ENCODE data around the gene ANKZF1. TPM values are rescaled to one million over a fixed set of nuclear protein-coding genes. Genes with fewer than 3 reads are reported as not detected.
"Not testable (repeated sequence)": the region's sequence is repeated elsewhere in the genome, so short reads cannot be mapped to it uniquely, and the experiment has no call there.

Gene ANKZF1, protein sequence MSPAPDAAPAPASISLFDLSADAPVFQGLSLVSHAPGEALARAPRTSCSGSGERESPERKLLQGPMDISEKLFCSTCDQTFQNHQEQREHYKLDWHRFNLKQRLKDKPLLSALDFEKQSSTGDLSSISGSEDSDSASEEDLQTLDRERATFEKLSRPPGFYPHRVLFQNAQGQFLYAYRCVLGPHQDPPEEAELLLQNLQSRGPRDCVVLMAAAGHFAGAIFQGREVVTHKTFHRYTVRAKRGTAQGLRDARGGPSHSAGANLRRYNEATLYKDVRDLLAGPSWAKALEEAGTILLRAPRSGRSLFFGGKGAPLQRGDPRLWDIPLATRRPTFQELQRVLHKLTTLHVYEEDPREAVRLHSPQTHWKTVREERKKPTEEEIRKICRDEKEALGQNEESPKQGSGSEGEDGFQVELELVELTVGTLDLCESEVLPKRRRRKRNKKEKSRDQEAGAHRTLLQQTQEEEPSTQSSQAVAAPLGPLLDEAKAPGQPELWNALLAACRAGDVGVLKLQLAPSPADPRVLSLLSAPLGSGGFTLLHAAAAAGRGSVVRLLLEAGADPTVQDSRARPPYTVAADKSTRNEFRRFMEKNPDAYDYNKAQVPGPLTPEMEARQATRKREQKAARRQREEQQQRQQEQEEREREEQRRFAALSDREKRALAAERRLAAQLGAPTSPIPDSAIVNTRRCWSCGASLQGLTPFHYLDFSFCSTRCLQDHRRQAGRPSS
- total RNA-seq, result 91.4 and 91.9 TPM in 2 replicates

GRCh38 chr2:219229305-219230058, at the start of gene ANKZF1, which contains the start of gene ATG9A:
TSS of gene ANKZF1 (plus strand) at chr2:219229806. CDS start at chr2:219230258, 452 bp downstream.
TSS of gene ATG9A (minus strand) at chr2:219229636. CDS start at chr2:219228024, 1,612 bp downstream.
- intact Hi-C loops (cut with micrococcal nuclease), result loop anchor here (1.0 to 5.0 kb wide), 14 partner anchors 10 to 1012 kb away; partner anchors contain the start of genes AAMP, ARPC2, CHPF and DNAJB2

DNA sequence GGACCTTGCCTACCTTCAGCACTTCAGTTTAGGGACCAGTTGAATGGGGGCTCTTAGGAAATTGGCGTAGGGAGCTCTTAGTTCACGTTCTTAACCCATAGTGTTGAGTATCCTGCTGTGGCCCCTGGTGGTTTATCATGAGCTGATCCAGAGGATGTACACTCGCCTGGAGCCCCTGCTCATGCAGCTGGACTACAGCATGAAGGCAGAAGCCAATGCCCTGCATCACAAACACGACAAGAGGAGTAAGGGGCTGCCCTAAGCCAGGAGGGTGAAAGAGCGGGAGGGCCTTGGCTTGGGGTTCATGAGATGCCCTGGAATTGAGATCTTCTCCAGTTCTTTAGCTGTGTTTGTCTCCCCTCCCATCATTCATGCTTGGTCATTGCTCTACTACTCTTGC, 48.6 kb upstream of the ANKZF1 start:
- intact Hi-C loops (cut with micrococcal nuclease), result no loop called here

DNA sequence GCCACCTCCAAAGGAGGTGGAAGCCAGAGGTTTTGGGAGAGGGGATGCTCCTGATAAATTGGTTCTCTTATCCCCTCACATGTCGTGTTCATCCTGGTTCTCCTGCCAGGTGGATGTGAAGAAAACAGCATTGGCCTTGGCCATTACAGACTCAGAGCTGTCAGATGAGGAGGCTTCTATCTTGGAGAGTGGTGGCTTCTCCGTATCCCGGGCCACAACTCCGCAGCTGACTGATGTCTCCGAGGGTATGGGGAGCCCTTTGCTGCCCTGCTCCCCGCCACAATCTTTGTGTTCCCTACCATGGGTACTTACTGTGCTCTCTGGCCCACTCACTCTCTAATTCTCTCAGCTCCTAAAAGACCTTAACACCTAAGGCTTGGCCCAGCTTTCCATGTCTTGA, 48.1 kb upstream of the ANKZF1 start:
- intact Hi-C loops (cut with micrococcal nuclease), result no loop called here

DNA sequence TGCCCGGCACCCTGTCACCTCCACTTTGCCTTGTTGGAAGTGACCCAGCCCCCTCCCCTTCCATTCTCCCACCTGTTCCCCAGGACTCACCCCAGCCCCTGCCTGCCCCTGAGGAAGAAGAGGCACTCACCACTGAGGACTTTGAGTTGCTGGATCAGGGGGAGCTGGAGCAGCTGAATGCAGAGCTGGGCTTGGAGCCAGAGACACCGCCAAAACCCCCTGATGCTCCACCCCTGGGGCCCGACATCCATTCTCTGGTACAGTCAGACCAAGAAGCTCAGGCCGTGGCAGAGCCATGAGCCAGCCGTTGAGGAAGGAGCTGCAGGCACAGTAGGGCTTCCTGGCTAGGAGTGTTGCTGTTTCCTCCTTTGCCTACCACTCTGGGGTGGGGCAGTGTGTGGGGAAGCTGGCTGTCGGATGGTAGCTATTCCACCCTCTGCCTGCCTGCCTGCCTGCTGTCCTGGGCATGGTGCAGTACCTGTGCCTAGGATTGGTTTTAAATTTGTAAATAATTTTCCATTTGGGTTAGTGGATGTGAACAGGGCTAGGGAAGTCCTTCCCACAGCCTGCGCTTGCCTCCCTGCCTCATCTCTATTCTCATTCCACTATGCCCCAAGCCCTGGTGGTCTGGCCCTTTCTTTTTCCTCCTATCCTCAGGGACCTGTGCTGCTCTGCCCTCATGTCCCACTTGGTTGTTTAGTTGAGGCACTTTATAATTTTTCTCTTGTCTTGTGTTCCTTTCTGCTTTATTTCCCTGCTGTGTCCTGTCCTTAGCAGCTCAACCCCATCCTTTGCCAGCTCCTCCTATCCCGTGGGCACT, 47.1 kb upstream of the ANKZF1 start:
- intact Hi-C loops (cut with micrococcal nuclease), result no loop called here

- intact Hi-C loops (cut with micrococcal nuclease), result no loop called here
Observed at GRCh38 chr2:219183151-219183772, 46.3 kb upstream of the ANKZF1 start.

- intact Hi-C loops (cut with micrococcal nuclease), result no loop called here
Observed at GRCh38 chr2:219184121-219184520, 45.5 kb upstream of the ANKZF1 start.

- intact Hi-C loops (cut with micrococcal nuclease), result no loop called here
Observed at GRCh38 chr2:219186754-219187456, 42.7 kb upstream of the ANKZF1 start.

GRCh38 chr2:219197388-219197787, 32.2 kb upstream of the ANKZF1 start:
- intact Hi-C loops (cut with micrococcal nuclease), result no loop called here

- intact Hi-C loops (cut with micrococcal nuclease), result no loop called here
Observed at GRCh38 chr2:219198974-219199373, 30.6 kb upstream of the ANKZF1 start.

GRCh38 chr2:219199470-219200211, 30.0 kb upstream of the ANKZF1 start:
- intact Hi-C loops (cut with micrococcal nuclease), result no loop called here

DNA sequence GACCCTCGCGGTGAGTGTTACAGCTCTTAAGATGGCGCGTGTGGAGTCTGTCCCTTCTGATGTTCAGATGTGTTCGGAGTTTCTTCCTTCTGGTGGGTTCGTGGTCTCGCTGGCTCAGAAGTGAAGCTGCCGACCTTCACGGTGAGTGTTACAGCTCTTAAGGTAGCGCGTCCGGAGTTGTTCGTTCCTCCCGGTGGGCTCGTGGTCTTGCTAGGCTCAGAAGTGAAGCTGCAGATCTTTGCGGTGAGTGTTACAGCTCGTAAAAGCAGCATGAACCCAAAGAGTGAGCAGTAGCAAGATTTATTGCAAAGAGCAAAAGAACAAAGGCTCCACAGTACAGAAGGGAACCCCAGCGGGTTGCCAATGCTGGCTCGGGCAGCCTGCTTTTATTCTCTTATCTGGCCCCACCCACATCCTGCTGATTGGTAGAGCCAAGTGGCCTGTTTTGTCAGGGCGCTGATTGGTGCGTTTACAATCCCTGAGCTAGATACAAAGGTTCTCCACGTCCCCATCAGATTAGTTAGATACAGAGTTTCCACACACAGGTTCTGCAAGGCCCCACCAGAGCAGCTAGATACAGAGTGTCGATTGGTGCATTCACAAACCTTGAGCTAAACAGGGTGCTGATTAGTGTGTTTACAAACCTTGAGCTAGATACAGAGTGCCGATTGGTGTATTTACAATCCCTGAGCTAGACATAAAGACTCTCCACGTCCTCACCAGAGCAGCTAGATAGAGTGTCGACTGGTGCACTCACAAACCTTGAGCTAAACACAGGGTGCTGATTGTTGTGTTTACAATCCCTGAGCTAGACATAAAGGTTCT, 28.9 kb upstream of the ANKZF1 start:
- intact Hi-C loops (cut with micrococcal nuclease), result not testable (repeated sequence)

DNA sequence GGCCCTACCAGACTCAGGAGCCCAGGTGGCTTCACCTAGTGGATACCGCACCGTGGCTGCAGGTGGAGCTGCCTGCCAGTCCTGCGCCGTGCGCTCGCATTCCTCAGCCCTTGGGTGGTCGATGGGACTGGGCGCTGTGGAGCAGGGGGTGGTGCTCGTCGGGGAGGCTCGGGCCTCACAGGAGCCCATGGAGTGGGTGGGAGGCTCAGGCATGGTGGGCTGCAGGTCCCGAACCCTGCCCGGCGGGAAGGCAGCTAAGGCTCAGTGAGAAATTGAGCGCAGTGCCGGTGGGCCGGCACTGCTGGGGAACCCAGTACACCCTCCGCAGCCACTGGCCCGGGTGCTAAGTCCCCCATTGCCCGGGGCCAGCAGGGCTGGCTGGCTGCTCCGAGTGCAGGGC, 28.3 kb upstream of the ANKZF1 start:
- intact Hi-C loops (cut with micrococcal nuclease), result not testable (repeated sequence)

DNA sequence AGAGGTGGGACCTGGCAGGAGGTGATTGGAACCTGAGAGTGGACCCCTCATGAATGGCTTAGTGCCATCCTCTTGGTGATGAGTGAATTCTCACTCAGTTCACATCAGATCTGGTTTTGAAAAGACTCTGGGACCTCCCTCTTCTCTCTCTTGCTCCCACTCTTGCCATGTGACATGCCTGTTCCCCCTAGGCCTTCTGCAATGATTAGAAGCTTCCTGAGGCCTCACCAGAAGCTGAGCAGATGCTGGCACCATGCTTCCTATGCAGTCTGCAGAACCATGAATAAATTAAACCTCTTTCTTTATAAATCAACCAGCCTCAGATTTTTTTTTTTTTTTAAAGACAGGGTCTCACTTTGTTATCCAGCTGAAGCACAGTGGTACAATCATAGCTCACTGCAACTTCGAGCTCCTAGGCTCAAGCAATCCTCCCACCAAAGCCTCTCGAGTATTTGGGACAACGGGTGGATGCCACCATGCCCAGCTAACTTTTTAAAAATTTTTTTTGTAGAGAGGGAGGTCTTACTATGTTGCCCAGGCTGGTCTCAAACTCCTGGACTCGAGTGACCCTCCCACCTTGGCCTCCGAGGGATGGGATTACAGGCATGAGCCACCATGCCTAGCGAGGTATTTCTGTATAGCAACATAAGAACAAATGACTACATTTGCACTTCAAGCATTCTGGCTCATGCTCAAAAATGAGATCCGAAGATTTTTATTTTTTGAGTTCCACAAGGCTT, 25.0 kb upstream of the ANKZF1 start:
- intact Hi-C loops (cut with micrococcal nuclease), result loop anchor here (5.0 kb wide), 2 partner anchors 338 to 492 kb away; partner anchors contain the start of genes CHPF, TMEM198 and TTLL4

- intact Hi-C loops (cut with micrococcal nuclease), result loop anchor here (5.0 kb wide), 2 partner anchors 337 to 493 kb away; partner anchors contain the start of genes CHPF, TMEM198 and TTLL4
Observed at GRCh38 chr2:219205165-219205538, 24.5 kb upstream of the ANKZF1 start.

DNA sequence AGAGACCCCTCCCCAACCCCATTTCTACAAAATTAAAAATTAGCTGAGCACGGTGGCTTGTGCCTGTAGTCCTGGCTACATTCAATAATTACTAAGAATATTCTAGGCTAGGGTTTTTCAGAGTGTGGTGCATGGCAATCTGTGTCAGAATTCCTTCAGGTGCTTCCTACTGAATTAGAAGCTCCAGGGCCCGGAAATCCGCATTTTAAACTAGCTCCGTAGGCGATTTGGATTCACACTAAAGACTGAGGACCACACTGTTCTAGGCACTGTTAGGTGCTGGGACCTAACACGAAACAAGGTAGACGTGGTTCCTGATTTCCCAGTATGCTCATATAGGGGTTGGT, 23.7 kb upstream of the ANKZF1 start:
- intact Hi-C loops (cut with micrococcal nuclease), result loop anchor here (1.0 to 5.0 kb wide), 15 partner anchors 13 to 809 kb away; partner anchors contain the start of genes ANKZF1, ATG9A, CHPF and CNOT9

DNA sequence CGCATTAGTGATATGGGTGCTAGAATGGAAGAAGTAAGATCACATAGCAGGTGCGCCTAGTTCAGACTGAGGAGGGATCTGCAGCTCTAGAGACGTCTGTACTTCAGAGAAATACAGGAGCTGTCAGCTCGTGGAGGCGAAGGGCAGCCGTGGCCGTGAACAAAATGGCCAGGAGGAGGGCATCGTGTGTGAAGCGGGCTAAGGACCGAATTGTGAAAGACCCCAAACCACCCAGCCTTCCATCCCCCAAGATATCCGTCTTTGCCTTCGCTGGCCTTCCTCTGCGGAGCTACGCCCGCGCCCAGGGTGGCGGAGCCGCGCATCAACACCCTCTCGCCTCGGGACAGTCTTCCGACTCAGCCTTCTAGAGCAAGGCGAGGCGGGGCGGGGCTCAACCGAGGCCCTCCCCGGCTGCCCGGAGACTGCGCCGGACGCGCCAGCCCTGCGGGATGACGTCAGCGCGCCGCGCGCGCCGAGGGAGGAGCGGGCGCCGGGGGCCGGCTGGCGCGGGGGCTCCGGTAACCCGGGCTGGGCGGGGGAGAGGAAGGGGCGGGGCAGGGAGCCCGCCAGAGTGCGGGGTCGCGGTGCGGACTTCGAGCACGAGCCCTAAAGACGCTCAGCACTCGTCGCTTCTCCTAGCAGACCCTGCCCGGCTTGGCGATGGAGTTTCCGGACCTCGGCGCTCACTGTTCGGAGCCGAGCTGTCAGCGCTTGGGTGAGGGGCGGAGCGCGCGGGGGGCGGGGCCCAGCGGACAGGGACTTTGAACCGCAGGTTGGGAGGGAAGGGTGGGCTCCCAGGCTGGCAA, 23.1 kb upstream of the ANKZF1 start, which contains the start of gene ZFAND2B:
Gene ZFAND2B, plus strand, starts transcription at position 455 of the 806 bp plus-strand sequence. Its CDS starts 206 bp downstream, at position 661.
- intact Hi-C loops (cut with micrococcal nuclease), result loop anchor here (1.0 to 5.0 kb wide), 15 partner anchors 13 to 810 kb away; partner anchors contain the start of genes ANKZF1, ATG9A, CHPF and CNOT9
